ENCODE measurements around the gene MRPL47. TPM values are rescaled to one million over a fixed set of nuclear protein-coding genes. Genes with fewer than 3 reads are reported as not detected.

The MRPL47 gene
- total and polyA plus RNA-seq, 2 of the 13 experiments (the other 11 are each of a cell fraction or from before 2014, with no cell fraction given) = 36.1 to 83.8 TPM

DNA sequence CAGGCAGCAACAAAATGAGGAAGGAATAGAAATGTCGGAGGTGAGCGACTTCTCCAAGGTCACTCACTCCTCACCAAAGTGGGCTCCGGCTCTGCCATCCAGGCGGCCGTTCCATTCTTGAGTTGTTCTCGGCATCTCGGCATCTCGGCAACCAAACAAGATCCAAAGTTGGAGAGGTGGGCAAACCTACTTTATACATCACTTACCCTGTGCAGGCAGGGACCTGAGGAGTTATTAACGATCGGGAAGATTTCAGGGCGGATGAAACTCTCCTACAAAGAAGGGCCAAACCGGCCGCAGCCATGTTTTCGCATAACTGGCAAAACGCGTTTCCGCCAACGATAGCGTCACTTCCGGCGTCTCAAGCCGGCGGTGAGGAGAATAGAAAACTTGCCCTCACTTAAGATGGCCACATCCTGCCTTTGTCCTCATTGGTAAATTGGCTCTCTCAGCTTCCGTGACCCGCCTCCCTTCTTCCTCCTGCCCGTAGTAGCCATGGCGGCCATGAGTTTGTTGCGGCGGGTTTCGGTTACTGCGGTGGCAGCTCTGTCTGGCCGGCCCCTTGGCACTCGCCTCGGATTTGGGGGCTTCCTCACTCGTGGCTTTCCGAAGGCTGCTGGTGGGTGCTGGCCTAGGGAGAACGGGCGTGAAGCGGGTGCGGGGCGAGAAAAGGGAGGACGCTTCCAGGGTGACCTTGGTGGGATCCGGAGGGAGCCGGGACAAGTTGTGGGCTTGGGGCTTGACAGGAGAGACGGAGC, at the start of gene MRPL47, which contains the start of gene NDUFB5 (continued):
- no peak for TF ChIP-seq ZNF713 (CRISPR knock-in tag; IDR thresholded peaks at IDR 0.05)
- peak; percentile 48 for TF ChIP-seq U2AF1 (optimal IDR thresholded peaks at IDR 0.05; ENCODE audit: low read depth, low read length)
- TF ChIP-seq, protein P1, sequence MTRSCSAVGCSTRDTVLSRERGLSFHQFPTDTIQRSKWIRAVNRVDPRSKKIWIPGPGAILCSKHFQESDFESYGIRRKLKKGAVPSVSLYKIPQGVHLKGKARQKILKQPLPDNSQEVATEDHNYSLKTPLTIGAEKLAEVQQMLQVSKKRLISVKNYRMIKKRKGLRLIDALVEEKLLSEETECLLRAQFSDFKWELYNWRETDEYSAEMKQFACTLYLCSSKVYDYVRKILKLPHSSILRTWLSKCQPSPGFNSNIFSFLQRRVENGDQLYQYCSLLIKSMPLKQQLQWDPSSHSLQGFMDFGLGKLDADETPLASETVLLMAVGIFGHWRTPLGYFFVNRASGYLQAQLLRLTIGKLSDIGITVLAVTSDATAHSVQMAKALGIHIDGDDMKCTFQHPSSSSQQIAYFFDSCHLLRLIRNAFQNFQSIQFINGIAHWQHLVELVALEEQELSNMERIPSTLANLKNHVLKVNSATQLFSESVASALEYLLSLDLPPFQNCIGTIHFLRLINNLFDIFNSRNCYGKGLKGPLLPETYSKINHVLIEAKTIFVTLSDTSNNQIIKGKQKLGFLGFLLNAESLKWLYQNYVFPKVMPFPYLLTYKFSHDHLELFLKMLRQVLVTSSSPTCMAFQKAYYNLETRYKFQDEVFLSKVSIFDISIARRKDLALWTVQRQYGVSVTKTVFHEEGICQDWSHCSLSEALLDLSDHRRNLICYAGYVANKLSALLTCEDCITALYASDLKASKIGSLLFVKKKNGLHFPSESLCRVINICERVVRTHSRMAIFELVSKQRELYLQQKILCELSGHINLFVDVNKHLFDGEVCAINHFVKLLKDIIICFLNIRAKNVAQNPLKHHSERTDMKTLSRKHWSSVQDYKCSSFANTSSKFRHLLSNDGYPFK (CRISPR knock-in tag; IDR thresholded peaks at IDR 0.05; ENCODE audit: borderline replicate concordance) = peak; percentile 88
- no peak for TF ChIP-seq NR2F6 (IDR thresholded peaks at IDR 0.05)
- 0 out of 2 replicates have a peak, but pooled peaks have one; percentile 23 for TF ChIP-seq NR2F6 (CRISPR knock-in tag; IDR thresholded peaks at IDR 0.05)
- TF ChIP-seq KDM5B (CRISPR knock-in tag; IDR thresholded peaks at IDR 0.05; ENCODE audit: borderline replicate concordance) = peak; percentile 72; the same call in 1 of the 2 replicates
- no peak for TF ChIP-seq MIER2 (CRISPR knock-in tag; IDR thresholded peaks at IDR 0.05)
- TF ChIP-seq, protein P2, sequence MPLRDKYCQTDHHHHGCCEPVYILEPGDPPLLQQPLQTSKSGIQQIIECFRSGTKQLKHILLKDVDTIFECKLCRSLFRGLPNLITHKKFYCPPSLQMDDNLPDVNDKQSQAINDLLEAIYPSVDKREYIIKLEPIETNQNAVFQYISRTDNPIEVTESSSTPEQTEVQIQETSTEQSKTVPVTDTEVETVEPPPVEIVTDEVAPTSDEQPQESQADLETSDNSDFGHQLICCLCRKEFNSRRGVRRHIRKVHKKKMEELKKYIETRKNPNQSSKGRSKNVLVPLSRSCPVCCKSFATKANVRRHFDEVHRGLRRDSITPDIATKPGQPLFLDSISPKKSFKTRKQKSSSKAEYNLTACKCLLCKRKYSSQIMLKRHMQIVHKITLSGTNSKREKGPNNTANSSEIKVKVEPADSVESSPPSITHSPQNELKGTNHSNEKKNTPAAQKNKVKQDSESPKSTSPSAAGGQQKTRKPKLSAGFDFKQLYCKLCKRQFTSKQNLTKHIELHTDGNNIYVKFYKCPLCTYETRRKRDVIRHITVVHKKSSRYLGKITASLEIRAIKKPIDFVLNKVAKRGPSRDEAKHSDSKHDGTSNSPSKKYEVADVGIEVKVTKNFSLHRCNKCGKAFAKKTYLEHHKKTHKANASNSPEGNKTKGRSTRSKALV (CRISPR knock-in tag; IDR thresholded peaks at IDR 0.05) = no peak
- no peak for TF ChIP-seq GLI4 (CRISPR knock-in tag; IDR thresholded peaks at IDR 0.05; ENCODE audit: borderline replicate concordance)
- TF ChIP-seq, protein P3, sequence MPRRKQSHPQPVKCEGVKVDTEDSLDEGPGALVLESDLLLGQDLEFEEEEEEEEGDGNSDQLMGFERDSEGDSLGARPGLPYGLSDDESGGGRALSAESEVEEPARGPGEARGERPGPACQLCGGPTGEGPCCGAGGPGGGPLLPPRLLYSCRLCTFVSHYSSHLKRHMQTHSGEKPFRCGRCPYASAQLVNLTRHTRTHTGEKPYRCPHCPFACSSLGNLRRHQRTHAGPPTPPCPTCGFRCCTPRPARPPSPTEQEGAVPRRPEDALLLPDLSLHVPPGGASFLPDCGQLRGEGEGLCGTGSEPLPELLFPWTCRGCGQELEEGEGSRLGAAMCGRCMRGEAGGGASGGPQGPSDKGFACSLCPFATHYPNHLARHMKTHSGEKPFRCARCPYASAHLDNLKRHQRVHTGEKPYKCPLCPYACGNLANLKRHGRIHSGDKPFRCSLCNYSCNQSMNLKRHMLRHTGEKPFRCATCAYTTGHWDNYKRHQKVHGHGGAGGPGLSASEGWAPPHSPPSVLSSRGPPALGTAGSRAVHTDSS (CRISPR knock-in tag; conservative IDR thresholded peaks at IDR 0.05) = no peak; the same call in 1 of the 2 replicates
- 0 out of 2 replicates have a peak, but pooled peaks have one; percentile 21 for TF ChIP-seq RFX5 (IDR thresholded peaks at IDR 0.05; ENCODE audit: low read depth, low read length)
- TF ChIP-seq ZSCAN25 (CRISPR knock-in tag; IDR thresholded peaks at IDR 0.05) = no peak
- peak; percentile 81 for TF ChIP-seq ZNF350 (CRISPR knock-in tag; IDR thresholded peaks at IDR 0.05; ENCODE audit: borderline replicate concordance, low read depth)
- TF ChIP-seq, protein P4, sequence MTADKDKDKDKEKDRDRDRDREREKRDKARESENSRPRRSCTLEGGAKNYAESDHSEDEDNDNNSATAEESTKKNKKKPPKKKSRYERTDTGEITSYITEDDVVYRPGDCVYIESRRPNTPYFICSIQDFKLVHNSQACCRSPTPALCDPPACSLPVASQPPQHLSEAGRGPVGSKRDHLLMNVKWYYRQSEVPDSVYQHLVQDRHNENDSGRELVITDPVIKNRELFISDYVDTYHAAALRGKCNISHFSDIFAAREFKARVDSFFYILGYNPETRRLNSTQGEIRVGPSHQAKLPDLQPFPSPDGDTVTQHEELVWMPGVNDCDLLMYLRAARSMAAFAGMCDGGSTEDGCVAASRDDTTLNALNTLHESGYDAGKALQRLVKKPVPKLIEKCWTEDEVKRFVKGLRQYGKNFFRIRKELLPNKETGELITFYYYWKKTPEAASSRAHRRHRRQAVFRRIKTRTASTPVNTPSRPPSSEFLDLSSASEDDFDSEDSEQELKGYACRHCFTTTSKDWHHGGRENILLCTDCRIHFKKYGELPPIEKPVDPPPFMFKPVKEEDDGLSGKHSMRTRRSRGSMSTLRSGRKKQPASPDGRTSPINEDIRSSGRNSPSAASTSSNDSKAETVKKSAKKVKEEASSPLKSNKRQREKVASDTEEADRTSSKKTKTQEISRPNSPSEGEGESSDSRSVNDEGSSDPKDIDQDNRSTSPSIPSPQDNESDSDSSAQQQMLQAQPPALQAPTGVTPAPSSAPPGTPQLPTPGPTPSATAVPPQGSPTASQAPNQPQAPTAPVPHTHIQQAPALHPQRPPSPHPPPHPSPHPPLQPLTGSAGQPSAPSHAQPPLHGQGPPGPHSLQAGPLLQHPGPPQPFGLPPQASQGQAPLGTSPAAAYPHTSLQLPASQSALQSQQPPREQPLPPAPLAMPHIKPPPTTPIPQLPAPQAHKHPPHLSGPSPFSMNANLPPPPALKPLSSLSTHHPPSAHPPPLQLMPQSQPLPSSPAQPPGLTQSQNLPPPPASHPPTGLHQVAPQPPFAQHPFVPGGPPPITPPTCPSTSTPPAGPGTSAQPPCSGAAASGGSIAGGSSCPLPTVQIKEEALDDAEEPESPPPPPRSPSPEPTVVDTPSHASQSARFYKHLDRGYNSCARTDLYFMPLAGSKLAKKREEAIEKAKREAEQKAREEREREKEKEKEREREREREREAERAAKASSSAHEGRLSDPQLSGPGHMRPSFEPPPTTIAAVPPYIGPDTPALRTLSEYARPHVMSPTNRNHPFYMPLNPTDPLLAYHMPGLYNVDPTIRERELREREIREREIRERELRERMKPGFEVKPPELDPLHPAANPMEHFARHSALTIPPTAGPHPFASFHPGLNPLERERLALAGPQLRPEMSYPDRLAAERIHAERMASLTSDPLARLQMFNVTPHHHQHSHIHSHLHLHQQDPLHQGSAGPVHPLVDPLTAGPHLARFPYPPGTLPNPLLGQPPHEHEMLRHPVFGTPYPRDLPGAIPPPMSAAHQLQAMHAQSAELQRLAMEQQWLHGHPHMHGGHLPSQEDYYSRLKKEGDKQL (CRISPR knock-in tag; IDR thresholded peaks at IDR 0.05; ENCODE audit: low read depth) = no peak
- TF ChIP-seq ATAD3A (CRISPR knock-in tag; IDR thresholded peaks at IDR 0.05) = no peak
- TF ChIP-seq KAT8 (CRISPR knock-in tag; IDR thresholded peaks at IDR 0.05) = peak; percentile 96
- no peak for TF ChIP-seq ZNF225 (CRISPR knock-in tag; IDR thresholded peaks at IDR 0.05)
- no peak for TF ChIP-seq NR2F1 (CRISPR knock-in tag; IDR thresholded peaks at IDR 0.05)
